Gastroesophageal sphincter (tissue), 3 donors: ENCODE measurements around the gene MEIS3.

Experiments used
- CTCF ChIP-seq, 4 experiments: fragments of 200-600 bp in 2 of 4; fragments of 450-650 bp in 2 of 4; sonication (generic) in 1 of 4; IDR thresholded peaks; one replicate each; pipeline ENCODE4 v1.5.1; 2017 to 2019; ENCODE audit warnings: antibody characterized with exemption in 4 of 4, mild to moderate bottlenecking in 2 of 4, moderate library complexity in 2 of 4
- POLR2A ChIP-seq, 2 donors: fragments of 450-650 bp; IDR thresholded peaks; one replicate each; pipeline ENCODE4 v1.6.1; 2017; ENCODE audit warnings: antibody characterized with exemption in 2 of 2, mild to moderate bottlenecking in 2 of 2, moderate library complexity in 1 of 2

- TF ChIP-seq POLR2A (IDR thresholded peaks at IDR 0.05) = no peak
- no peak for TF ChIP-seq CTCF (IDR thresholded peaks at IDR 0.05)
These were observed 61.3 kb downstream of the MEIS3 start for GRCh38 chr19:47357788-47358680.
